SK-N-DZ (cell line): ENCODE measurements around the gene TBL2.
"Not testable (repeated sequence)": the region's sequence is repeated elsewhere in the genome, so short reads cannot be mapped to it uniquely, and the experiment has no call there.

Experiments used
- DNase-seq: peaks from one replicate; pipeline ENCODE4 v3.0.0-alpha.2; 2015; ENCODE audit warnings: low spot score

The TBL2 gene

GRCh38 chr7:73606801-73607691, 28.7 kb upstream of the TBL2 start:
- DNase-seq, result peak; percentile 63

DNA sequence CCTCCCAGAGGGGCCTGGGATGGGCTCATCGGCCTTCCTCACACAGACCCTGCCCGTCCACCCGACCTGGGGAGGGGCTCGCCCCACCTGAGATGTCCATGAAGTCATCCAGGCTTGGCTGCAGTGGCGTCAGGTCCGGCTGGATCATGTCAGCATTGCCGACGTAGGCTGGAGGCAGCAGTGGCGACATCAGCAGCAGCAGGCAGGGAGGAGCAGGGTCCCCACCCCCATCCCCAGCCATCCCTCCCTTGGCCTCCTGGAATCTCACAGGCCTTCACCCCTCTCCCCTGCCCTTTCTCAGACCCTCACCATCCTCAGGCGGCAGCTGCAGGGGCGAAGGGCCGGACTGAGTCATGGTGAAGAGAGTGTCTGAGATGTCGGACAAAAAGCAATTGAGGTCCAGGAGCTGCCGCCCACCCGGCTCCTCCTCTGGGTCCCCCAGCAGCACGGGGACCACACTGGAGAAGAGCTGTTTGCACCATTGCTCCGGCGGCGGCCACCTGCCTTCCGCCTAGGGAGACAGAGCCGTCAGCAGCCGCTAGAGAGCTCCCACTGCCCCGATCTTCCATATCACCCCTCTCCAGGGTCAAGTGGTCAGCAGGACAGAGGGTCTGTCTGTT, 27.3 kb upstream of the TBL2 start:
- no peak for DNase-seq

DNA sequence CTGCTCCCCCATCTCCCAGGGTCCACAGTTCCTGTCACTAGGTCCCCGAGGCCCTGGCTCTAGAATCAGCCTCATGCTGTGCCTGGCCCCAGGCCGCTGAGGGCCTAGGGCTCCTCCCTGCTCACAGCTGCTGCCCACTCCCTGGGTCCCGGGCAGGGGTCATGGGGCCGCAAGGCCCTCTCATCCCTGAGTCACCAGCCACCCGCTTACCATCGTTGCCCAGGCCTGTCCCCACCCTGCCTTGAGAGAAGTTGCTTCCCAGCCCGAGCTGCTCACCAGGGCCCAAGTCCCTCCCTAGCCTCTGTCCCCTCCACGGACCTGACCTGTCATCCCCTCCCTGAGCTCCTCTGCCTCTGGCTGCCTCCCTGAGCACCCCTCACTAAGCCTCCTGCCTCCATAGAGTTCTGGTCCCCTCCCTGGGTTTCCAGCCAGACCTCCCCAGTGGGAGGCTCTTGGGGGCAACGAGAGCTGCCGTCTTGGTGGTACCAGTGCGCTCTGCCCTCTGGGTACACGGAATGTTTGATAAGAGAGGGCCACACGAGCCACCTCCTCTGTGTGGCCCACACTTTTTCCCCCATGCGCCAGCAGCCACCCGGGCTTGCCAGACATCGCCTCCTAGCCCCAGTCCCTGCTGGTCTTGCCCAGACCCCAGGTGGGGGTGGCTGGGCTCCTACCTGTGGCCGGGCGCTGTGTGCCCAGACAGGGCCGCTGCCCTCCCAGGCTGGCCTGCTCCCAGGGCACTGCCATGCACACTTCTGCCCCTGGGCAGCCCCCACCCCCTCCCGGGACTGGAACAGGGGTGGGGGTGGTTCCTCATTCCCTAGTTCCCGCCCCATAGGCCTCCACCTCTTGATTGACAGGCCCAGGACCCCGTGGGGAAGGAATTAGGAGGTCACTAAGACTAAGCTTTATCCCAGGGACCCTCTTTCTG, 24.6 kb upstream of the TBL2 start:
- DNase-seq, result no peak

- no peak for DNase-seq
Measured at GRCh38 chr7:73599916-73600315, 21.5 kb upstream of the TBL2 start.

GRCh38 chr7:73599151-73599882, 20.9 kb upstream of the TBL2 start:
- DNase-seq, result no peak

DNA sequence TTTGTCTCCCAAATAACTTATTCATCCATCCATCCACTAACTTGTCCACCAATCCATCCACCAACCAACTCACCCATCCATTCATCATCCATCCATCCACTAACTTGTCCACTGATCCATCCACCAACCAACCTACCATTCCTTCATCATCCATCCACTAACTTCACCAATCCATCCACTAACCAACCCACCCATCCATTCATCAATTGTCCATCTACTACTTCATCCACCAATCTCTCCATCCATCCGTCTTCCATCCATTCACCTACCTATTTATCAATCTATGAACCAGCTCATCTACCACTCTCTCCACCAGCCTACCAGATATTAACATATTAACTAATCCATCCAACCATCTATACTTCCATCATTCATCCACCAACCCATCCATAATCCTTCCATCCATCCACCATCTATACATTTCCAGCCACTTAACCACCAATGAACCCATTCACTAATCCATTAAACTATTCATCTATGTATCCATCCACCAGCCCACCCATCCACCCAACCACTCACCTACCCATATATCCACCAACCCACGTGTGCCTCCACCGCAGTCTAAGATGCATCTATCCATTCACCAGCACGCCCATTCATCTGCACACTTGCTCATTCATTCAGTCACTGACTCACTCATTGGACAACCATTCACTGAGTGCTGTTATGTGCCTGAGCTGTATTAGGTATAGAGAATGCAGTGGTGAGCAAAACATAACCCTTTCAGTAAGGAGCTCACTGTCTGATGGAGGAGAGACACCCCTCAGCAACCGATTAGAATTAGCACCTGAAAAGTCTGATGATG, 19.8 kb upstream of the TBL2 start:
- DNase-seq, result no peak

- no peak for DNase-seq
Measured at GRCh38 chr7:73596191-73597065, 18.0 kb upstream of the TBL2 start.

- DNase-seq, result no peak
Measured at GRCh38 chr7:73595358-73595757, 17.0 kb upstream of the TBL2 start.

- DNase-seq, result no peak
Measured at GRCh38 chr7:73593207-73594045, 15.0 kb upstream of the TBL2 start.

DNA sequence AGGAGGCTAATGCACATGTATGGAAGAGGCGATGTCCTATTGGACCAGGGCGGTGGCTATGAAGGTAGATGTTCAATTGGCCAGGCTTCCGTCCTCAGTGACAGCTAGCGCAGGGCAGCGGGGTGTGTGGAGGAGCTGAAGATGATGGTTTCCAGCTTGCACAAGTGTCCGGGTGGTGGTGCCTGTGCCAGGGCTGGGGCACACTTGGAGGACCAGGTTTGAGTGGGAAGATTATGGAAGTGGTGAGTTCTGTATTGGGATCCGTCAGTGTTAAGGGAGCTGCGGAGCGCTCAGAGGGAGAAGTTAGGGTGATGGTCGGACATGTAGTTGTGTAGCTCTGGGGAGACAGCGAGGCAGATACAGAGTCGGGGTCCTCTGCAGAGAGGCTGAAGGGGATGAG, 8.5 kb upstream of the TBL2 start:
- DNase-seq, result no peak

DNA sequence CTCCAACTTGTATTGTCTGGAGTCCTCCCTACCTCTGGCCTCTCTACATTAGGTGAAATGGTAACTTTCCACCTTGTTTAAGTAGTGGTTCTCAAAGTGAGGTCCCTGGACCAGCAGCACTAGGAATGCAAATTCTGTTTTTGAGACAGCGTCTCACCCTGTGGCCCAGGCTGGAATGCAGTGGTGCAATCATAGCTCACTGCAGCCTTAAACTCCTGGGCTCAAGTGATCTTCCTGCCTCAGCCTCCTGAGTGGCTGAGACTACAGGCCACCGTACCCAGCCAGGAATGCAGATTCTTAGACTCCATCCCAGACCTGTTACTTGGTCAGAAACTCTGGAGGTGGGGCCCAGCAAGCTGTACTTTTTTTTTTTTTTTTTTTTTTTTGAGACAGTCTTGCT, 6.8 kb upstream of the TBL2 start:
- DNase-seq, result no peak

DNA sequence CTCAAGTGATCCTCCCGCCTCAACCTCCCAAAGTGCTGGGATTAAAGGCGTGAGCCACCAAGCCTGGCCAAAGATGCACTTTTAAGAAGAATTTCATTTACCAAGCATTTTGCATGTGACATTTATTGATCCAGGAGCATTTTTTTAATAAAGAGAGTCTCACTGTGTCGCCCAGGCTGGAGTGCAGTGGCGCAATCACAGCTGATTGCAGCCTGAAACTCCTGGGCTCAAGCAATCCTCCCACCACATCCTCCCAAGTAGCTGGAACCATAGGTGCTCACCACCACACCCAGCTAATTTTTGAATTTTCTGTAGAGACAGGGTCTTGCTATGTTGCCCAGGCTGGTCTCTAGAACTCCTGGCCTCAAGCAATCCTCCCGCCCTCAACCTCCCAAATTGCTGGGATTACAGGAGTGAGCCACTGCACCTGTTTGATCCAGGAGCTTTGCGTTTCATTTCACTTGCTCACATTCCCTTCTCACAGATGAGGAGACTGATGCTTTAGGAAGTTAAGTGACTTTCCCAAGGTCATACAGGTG, 4.4 kb upstream of the TBL2 start:
- DNase-seq, result no peak

GRCh38 chr7:73581006-73581405, 2.6 kb upstream of the TBL2 start:
- not testable (repeated sequence) for DNase-seq

DNA sequence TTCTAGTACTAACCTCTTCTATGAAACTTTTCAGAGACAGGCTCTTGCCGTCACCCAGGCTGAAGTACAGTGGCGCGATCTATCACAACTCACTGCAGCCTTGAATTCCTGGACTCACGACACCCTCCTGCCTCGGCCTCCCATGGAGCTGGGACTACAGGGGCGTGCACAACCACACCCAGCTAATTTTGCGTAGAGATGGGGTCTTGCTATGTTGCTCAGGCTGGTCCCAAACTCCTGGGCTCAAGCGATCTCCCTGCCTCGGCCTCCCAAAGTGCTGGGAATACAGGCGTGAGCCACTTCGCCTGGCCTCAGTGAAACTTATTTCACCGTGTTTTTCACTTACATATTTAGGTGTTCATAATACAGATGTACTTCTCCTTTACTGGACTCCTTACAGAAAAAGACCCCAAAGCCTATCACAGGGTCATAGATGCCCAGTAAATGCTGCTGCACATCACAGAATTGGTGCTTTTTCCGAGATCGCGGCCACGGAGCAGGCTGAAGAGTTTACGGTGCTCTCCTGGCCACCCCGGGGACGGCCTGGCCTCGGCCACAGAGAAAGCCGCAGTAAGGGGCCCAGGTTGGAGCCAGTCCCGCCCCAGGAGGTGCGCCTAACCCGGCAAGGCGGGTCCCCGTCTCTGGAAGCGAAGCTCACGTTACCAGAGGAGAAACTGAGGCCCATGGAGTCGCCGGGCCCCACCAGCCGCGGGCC, 595 bp downstream of the TBL2 start:
- no peak for DNase-seq

- DNase-seq, result no peak
Measured at GRCh38 chr7:73573791-73574190, 4.6 kb downstream of the TBL2 start.

DNA sequence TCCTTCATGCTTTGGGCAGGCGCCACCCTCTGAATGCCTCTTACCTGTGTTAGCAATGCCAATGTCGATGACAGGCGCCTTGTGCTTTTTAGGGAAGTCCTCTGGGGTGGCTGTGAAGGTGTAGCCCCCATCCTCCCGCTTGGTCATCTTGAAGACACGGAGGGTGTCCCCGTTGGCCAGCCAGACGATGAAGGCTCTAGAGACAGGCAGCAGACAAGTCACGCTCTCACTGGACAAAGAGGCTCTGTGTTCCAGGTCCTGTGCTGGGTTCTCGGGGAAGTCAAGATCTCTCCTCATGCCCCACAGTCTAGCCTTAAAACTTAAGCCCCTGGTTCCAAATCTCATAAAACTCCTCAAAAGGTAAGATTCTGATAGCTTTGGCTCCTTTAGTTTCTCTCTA, 5.1 kb downstream of the TBL2 start:
- DNase-seq, result no peak

GRCh38 chr7:73572767-73573186, 5.6 kb downstream of the TBL2 start:
- DNase-seq, result no peak

- DNase-seq, result no peak
Measured at GRCh38 chr7:73570977-73571376, 7.4 kb downstream of the TBL2 start.
